Measurements from ENCODE around the gene VTI1A.
A peak's percentile ranks its signal among the peaks of the same experiment; 100 is the strongest.

The VTI1A gene

DNA sequence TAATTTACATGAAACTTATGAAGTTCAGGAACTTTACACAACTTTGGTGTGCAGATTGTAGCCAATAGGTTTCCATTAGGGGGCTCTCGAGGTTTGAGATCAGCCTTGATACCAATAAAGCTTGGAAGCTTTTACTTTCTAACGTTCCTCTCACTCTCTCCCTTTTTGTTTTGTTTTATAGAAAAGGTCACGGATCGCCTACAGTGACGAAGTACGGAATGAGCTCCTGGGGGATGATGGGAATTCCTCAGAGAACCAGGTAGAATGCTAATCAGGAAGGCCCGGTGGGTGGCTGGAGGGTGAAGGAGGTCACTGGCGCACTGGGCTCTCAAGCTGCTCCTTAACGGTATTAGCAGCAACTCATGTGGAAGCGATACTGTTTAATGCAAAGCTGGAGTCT is 79.9 kb downstream of the VTI1A start:
- no peak for DNase-seq (ENCODE audit: extremely low spot score)
- CTCF ChIA-PET: interaction anchor here (0.8 to 1.3 kb wide), 3 partner anchors 12 to 24 kb away, joined by 3 to 5 read pairs (median 3); no protein-coding TSS in a partner anchor
- POLR2A ChIA-PET: no interaction called here
- TF ChIP-seq, protein P1, sequence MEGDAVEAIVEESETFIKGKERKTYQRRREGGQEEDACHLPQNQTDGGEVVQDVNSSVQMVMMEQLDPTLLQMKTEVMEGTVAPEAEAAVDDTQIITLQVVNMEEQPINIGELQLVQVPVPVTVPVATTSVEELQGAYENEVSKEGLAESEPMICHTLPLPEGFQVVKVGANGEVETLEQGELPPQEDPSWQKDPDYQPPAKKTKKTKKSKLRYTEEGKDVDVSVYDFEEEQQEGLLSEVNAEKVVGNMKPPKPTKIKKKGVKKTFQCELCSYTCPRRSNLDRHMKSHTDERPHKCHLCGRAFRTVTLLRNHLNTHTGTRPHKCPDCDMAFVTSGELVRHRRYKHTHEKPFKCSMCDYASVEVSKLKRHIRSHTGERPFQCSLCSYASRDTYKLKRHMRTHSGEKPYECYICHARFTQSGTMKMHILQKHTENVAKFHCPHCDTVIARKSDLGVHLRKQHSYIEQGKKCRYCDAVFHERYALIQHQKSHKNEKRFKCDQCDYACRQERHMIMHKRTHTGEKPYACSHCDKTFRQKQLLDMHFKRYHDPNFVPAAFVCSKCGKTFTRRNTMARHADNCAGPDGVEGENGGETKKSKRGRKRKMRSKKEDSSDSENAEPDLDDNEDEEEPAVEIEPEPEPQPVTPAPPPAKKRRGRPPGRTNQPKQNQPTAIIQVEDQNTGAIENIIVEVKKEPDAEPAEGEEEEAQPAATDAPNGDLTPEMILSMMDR (IDR thresholded peaks at IDR 0.05; ENCODE audit: control extremely low read depth, extremely low read depth, low read depth, missing control alignments): no peak

DNA sequence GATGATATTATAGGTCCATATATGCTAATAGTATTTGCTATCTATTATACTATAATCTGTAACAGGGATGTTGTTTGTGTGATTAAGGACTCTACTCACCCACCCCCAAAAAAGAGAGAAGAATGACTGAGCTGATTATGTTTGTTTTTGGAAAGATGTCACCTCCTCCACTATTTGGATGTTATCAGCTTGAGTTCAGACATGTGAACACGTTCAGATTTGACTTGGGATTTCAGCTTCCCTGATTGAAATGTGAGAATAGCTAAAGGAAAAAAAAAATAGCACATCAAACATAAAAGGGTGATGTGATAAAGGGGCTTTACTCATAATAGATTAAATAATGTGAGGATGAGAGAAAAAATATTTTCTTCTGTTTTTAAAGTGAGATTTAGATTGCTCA is 81.2 kb downstream of the VTI1A start:
- no peak for DNase-seq (ENCODE audit: extremely low spot score)
- ChIA-PET CTCF (no interaction called here), POLR2A (no interaction called here)
- TF ChIP-seq, protein P1 (IDR thresholded peaks at IDR 0.05; ENCODE audit: control extremely low read depth, extremely low read depth, low read depth, missing control alignments): no peak

DNA sequence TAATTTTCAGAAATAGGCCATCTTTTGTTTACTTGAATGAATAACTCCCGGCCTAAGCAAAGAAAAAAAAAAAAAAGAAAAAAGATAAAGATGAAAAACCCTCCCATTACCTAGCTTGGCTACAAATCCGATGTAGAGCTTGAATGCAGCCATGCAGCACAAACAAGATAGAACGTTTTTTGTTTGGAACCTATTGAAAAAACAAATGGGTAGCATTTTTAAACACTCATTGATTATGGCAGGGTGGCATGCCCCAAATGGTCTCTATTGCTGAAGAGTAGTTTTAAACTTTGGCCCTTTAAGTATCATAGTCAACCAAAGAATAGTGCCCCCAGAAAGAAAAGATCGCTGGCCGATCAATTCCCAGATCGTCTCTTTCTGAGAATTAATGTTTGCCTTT is 84.4 kb downstream of the VTI1A start:
- CTCF ChIA-PET: interaction anchor here (1.2 kb wide), 1 partner anchor 10 kb away, joined by 4 read pairs; no protein-coding TSS in a partner anchor
- DNase-seq (ENCODE audit: extremely low spot score): no peak
- POLR2A ChIA-PET: no interaction called here
- TF ChIP-seq, protein P1 (IDR thresholded peaks at IDR 0.05; ENCODE audit: control extremely low read depth, extremely low read depth, low read depth, missing control alignments): no peak

DNA sequence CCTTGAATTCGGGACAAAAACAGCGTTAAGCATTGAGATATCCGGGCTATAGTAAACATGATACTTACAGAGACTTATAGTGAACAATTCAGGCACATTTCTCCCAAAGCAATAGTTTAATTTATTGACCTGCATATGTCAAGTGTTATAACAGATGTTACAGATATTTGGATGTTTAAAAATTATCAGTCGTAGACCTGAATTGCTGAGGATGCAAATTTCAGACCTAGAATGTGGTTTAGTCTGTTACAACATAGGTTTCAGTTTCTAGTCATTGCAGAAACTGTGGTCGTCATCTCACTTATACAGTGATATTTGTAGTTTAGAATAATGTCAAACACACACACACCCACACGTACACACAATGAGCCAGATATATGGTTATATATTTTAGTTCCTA is 85.2 kb downstream of the VTI1A start:
- TF ChIP-seq, protein P1 (IDR thresholded peaks at IDR 0.05; ENCODE audit: control extremely low read depth, extremely low read depth, low read depth, missing control alignments): no peak
- peak; percentile 57 for DNase-seq (ENCODE audit: extremely low spot score)
- ChIA-PET CTCF (interaction anchor here (1.5 to 1.6 kb wide), 3 partner anchors 10 to 61 kb away, joined by 4 read pairs; no protein-coding TSS in a partner anchor), POLR2A (no interaction called here)

DNA sequence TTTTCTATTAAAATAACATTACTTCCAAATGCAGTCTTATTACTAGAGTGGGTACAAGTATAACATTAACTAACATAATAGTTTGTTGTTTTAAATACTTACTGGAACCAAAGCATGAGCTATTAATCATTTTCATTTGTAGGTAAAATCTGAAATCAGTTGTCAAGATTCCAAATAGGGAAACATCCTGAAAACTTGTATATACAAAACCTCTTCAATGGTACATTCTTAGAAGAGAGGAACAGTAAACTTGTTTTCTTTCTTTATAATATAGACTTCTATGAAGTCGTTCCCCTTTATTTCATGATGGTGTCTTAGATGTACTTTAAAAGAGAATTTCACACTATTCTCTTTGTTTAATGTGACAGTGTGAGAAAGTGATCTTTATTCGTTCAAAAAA is 85.9 kb downstream of the VTI1A start:
- CTCF ChIA-PET: interaction anchor here (1.5 to 1.6 kb wide), 4 partner anchors 9 to 61 kb away, joined by 3 to 4 read pairs (median 4); no protein-coding TSS in a partner anchor
- no peak for DNase-seq (ENCODE audit: extremely low spot score)
- TF ChIP-seq, protein P1 (IDR thresholded peaks at IDR 0.05; ENCODE audit: control extremely low read depth, extremely low read depth, low read depth, missing control alignments): no peak
- POLR2A ChIA-PET: no interaction called here

DNA sequence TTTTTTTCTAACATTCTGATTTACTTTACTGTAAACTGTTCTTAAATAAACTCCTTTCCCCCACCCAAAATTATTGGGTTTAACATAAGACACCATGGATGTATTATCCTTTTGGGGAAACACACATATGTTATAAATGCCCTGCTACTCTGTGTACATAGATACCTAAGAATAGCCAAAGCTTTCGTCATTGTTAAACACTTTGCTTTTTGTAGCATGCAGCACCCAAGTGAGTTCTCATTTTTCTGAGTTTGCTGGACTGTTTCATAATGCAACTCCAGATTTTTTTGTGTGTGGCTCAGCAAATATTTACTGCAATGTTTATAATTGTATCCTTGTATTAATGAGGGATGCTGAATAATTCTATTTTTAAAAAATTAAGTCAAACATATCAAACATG is 86.9 kb downstream of the VTI1A start:
- TF ChIP-seq, protein P1 (IDR thresholded peaks at IDR 0.05; ENCODE audit: control extremely low read depth, extremely low read depth, low read depth, missing control alignments): no peak
- DNase-seq (ENCODE audit: extremely low spot score): no peak
- ChIA-PET CTCF (interaction anchor here (1.6 kb wide), 2 partner anchors 12 to 15 kb away, joined by 3 to 4 read pairs; no protein-coding TSS in a partner anchor), POLR2A (no interaction called here)
